GM23338 (cell line): ENCODE measurements around the gene FASTKD2.

Experiments
- CREB1 ChIP-seq: fragments of 250-450 bp; sonication (Bioruptor Pico); IDR thresholded peaks from 2 replicates; pipeline ENCODE4 v1.5.0; 2020; ENCODE audit warnings: low read depth, mild to moderate bottlenecking, moderate library complexity
- CTCF ChIP-seq, 2 experiments: fragments of 200-600 bp in 1 of 2; sonication (generic) in 1 of 2; conservative IDR thresholded peaks; 2 replicates each; pipeline versions ENCODE4 v1.5.1 to v1.6.1; 2016 to 2017; ENCODE audit warnings: antibody characterized with exemption in 2 of 2, low read depth in 2 of 2, mild to moderate bottlenecking in 2 of 2, moderate library complexity in 1 of 2
- ETS1 ChIP-seq: IDR thresholded peaks from 2 replicates; pipeline ENCODE4 v1.6.1; 2016; ENCODE audit warnings: antibody characterized with exemption
- EZH2 ChIP-seq: fragments of 200-600 bp; sonication (generic); IDR thresholded peaks from one replicate; pipeline ENCODE4 v1.8.0; 2017; ENCODE audit warnings: antibody characterized with exemption, mild to moderate bottlenecking, low read depth; ENCODE audit not compliant: unreplicated experiment
- EZH2phosphoT487 ChIP-seq: fragments of 200-600 bp; sonication (generic); IDR thresholded peaks from one replicate; pipeline ENCODE4 v1.8.1; 2018; ENCODE audit warnings: antibody characterized with exemption; ENCODE audit not compliant: unreplicated experiment
- JUNB ChIP-seq: IDR thresholded peaks from one replicate; pipeline ENCODE4 v1.6.1; 2016; ENCODE audit warnings: antibody characterized with exemption; ENCODE audit not compliant: unreplicated experiment
- NANOG ChIP-seq: IDR thresholded peaks from 2 replicates; pipeline ENCODE4 v1.6.1; 2016; ENCODE audit warnings: antibody characterized with exemption, borderline replicate concordance
- POLR2AphosphoS5 ChIP-seq: IDR thresholded peaks from 2 replicates; pipeline ENCODE4 v1.6.1; 2016; ENCODE audit warnings: antibody characterized with exemption, low read depth
- REST ChIP-seq: IDR thresholded peaks from one replicate; pipeline ENCODE4 v1.6.1; 2018; ENCODE audit warnings: antibody characterized with exemption; ENCODE audit not compliant: unreplicated experiment
- STAT1 ChIP-seq: IDR thresholded peaks from one replicate; pipeline ENCODE4 v1.6.1; 2016; ENCODE audit warnings: antibody characterized with exemption; ENCODE audit not compliant: unreplicated experiment
- ZNF114 ChIP-seq: fragments of 250-450 bp; sonication (Bioruptor Pico); IDR thresholded peaks from 2 replicates; pipeline ENCODE4 v1.5.0; 2020; ENCODE audit warnings: mild to moderate bottlenecking, moderate library complexity
- ZNF331 ChIP-seq: fragments of 250-450 bp; sonication (Bioruptor Pico); IDR thresholded peaks from 2 replicates; pipeline ENCODE4 v1.5.0; 2020; ENCODE audit warnings: low read depth, mild to moderate bottlenecking, moderate library complexity
- ZNF462 ChIP-seq: fragments of 250-450 bp; sonication (Bioruptor Pico); IDR thresholded peaks from 2 replicates; pipeline ENCODE4 v1.5.0; 2020; ENCODE audit warnings: mild to moderate bottlenecking, moderate library complexity

- TF ChIP-seq CTCF (conservative IDR thresholded peaks at IDR 0.05; ENCODE audit: low read depth in 2 of 2) (no peak), POLR2AphosphoS5 (no peak), CREB1 (CRISPR knock-in tag) (no peak), EZH2 (no peak), ZNF114 (CRISPR knock-in tag) (no peak), EZH2phosphoT487 (no peak), ZNF462 (CRISPR knock-in tag) (no peak), REST (no peak), STAT1 (no peak), ETS1 (no peak), ZNF331 (CRISPR knock-in tag) (no peak), JUNB (no peak), NANOG (no peak)
These were observed 57.8 kb downstream of the FASTKD2 start for GRCh38 chr2:206823178-206823577.
